Trophoblast cell (in vitro differentiated cells and primary cell): Measurements from ENCODE around the gene CCDC40.

Experiments used
- DNase-seq, 2 donors: peaks; one replicate each; pipeline ENCODE4 v3.0.0-alpha.2; 2016
- H2AFZ ChIP-seq: 2 replicates; pipeline ENCODE4 v1.6.1; 2013; ENCODE audit warnings: low read length, moderate library complexity, mild to moderate bottlenecking; ENCODE audit not compliant: insufficient read depth, poor library complexity
- H2AK5ac ChIP-seq: 2 replicates; pipeline ENCODE4 v1.6.1; 2013; ENCODE audit warnings: mild to moderate bottlenecking, low read length
- H2BK120ac ChIP-seq: 2 replicates; pipeline ENCODE4 v1.6.1; 2013; ENCODE audit warnings: low read length, mild to moderate bottlenecking, moderate library complexity; ENCODE audit not compliant: insufficient read depth, poor library complexity
- H2BK12ac ChIP-seq: 2 replicates; pipeline ENCODE4 v1.6.1; 2013; ENCODE audit warnings: mild to moderate bottlenecking, low read length, moderate library complexity
- H2BK5ac ChIP-seq: 2 replicates; pipeline ENCODE4 v1.6.1; 2013; ENCODE audit warnings: low read length, low read depth, moderate library complexity, mild to moderate bottlenecking; ENCODE audit not compliant: poor library complexity
- H3K14ac ChIP-seq: 2 replicates; pipeline ENCODE4 v1.6.1; 2013; ENCODE audit warnings: mild to moderate bottlenecking, low read length
- H3K18ac ChIP-seq: 2 replicates; pipeline ENCODE4 v1.6.1; 2013; ENCODE audit warnings: mild to moderate bottlenecking, low read length
- H3K23ac ChIP-seq: 2 replicates; pipeline ENCODE4 v1.6.1; 2013; ENCODE audit warnings: low read length
- H3K27ac ChIP-seq: 2 replicates; pipeline ENCODE4 v1.5.1; 2013; ENCODE audit warnings: low read depth, mild to moderate bottlenecking, inconsistent platforms, low read length, moderate library complexity
- H3K27me3 ChIP-seq: 2 replicates; pipeline ENCODE4 v1.6.1; 2013; ENCODE audit warnings: inconsistent platforms, mild to moderate bottlenecking, low read length, moderate library complexity; ENCODE audit not compliant: insufficient read depth
- H3K36me3 ChIP-seq, 2 experiments: 1 replicate in 1 of 2; 2 replicates in 1 of 2; pipeline ENCODE4 v1.6.1; 2013; ENCODE audit warnings: low read length in 2 of 2, mild to moderate bottlenecking in 2 of 2, moderate library complexity in 1 of 2; ENCODE audit not compliant: insufficient read depth in 2 of 2, control insufficient read depth in 1 of 2
- H3K4ac ChIP-seq: 2 replicates; pipeline ENCODE4 v1.6.1; 2013; ENCODE audit warnings: low read depth, mild to moderate bottlenecking, low read length, moderate library complexity
- H3K4me1 ChIP-seq, 2 experiments: 1 replicate in 1 of 2; 2 replicates in 1 of 2; pipeline ENCODE4 v1.6.1; 2013; ENCODE audit warnings: low read length in 2 of 2, mild to moderate bottlenecking in 2 of 2, moderate library complexity in 1 of 2; ENCODE audit not compliant: insufficient read depth in 2 of 2, control insufficient read depth in 1 of 2
- H3K4me2 ChIP-seq: 2 replicates; pipeline ENCODE4 v1.6.1; 2013; ENCODE audit warnings: inconsistent platforms, mild to moderate bottlenecking, low read length, moderate library complexity
- H3K4me3 ChIP-seq: 2 replicates; pipeline ENCODE4 v1.5.1; 2013; ENCODE audit warnings: mild to moderate bottlenecking, low read depth, low read length, inconsistent platforms
- H3K79me1 ChIP-seq: one replicate; pipeline ENCODE4 v1.6.1; 2013; ENCODE audit warnings: low read length
- H3K79me2 ChIP-seq: 2 replicates; pipeline ENCODE4 v1.6.1; 2013; ENCODE audit warnings: low read length, mild to moderate bottlenecking; ENCODE audit not compliant: control insufficient read depth, insufficient read depth, poor library complexity
- H3K9ac ChIP-seq: 2 replicates; pipeline ENCODE4 v1.6.1; 2013; ENCODE audit warnings: mild to moderate bottlenecking, low read length
- H3K9me3 ChIP-seq: 2 replicates; pipeline ENCODE4 v1.6.1; 2013; ENCODE audit warnings: low read depth, mild to moderate bottlenecking, control low read depth, inconsistent platforms, low read length; ENCODE audit not compliant: insufficient read depth
- H4K12ac ChIP-seq: 2 replicates; pipeline ENCODE4 v1.6.1; 2013; ENCODE audit warnings: low read depth, mild to moderate bottlenecking, low read length, moderate library complexity
- H4K8ac ChIP-seq: 2 replicates; pipeline ENCODE4 v1.6.1; 2013; ENCODE audit warnings: low read depth, mild to moderate bottlenecking, low read length, moderate library complexity
- H4K91ac ChIP-seq: one replicate; pipeline ENCODE4 v1.6.1; 2013; ENCODE audit warnings: low read depth, mild to moderate bottlenecking, low read length, moderate library complexity
- WGBS: extraction: QIAGEN DNeasy Blood & Tissue Kit; methylation state at CpG from one replicate; pipeline ENCODE4 v1.1.7; 2013; ENCODE audit warnings: missing lambda C conversion rate; ENCODE audit not compliant: insufficient read length, insufficient coverage; ENCODE audit errors: extremely low coverage; 5-methylcytosine and 5-hydroxymethylcytosine counted together

Gene CCDC40

DNA sequence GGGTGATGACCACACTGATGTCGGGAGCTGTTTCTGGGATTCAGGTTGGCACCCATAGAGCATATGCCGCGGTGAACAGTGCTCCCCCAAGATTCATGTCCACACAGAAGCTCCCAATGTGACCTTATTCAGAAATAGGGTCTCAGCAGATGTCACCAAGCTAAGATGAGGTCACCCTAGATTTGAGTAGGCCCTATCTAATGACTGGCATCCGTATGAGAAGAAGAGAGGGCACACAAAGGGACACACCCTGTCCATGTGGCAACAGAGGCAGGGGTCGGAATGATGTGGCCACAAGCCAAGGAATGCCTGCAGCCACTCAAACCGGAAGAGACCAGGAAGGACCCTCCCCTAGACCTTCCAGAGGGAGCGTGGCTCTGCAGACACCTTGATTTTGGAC, 36.3 kb upstream of the CCDC40 start:
- Histone ChIP-seq H3K79me1 (no peaks in the 10 kb centered on the region), H2AK5ac (no peak overlapping the region), H2BK12ac (no peak overlapping the region), H2BK120ac (no peak overlapping the region), H3K14ac (no peak overlapping the region), H3K23ac (no peak overlapping the region), H3K27me3 (no peaks in the 10 kb centered on the region), H3K36me3 (peaks cover 24 to 26% of the 10 kb centered on the region in 2 experiments), H3K4me2 (no peak overlapping the region), H3K18ac (no peak overlapping the region), H2BK5ac (no peak overlapping the region), H4K12ac (no peak overlapping the region), H3K4ac (no peak overlapping the region), H3K79me2 (no peaks in the 10 kb centered on the region), H3K4me3 (no peak overlapping the region), H3K9ac (no peak overlapping the region), H4K8ac (no peak overlapping the region), H4K91ac (no peak overlapping the region), H3K4me1 (no peaks in the 10 kb centered on the region), H2AFZ (no peak overlapping the region), H3K27ac (no peak overlapping the region), H3K9me3 (peaks cover 6% of the 10 kb centered on the region)
- WGBS: no CpG with 5 or more reads among the region's 7 CpGs
- no peak for DNase-seq

DNA sequence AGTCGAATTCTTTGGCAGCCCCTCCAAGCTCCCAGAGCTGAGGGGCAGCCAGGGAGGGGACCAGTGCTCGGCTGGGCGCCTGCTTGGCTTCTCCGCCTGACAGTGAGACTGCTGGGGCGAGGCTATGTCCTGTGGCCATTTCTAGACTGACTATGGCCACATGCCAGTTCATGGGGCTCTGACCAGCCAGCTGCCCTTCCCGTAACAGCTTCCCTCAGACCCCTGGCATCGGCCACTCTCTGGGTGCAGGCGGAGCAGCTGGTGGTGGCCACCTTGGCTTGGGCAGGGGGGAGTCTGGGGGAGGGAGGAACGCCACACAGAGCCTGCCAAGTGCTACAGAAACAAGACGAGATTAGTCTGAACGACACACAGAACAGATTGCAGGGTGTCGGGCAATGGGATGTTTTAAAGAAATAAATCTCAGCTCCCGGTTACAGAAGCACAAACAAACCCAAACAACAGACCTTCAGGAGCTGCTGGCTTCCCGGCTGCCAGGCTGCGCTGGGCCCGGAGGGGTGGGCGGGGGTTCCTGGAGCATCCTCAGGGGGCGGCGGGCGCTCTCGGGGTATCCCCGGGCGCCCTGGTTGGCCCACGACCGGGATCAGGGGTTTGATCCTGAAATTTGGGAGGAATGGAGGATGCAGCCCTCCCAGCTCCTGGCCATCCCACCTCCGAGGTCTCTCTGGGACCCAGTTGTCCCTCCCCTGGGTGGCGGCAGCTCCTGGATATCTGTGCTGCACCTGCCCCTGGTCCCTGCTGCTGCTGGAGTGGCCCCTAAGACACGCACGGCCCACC, 35.3 kb upstream of the CCDC40 start:
- Histone ChIP-seq H3K79me2 (no peaks in the 10 kb centered on the region), H3K9me3 (peaks cover 6% of the 10 kb centered on the region), H2BK5ac (no peak overlapping the region), H3K9ac (no peak overlapping the region), H3K36me3 (peaks cover 28 to 29% of the 10 kb centered on the region in 2 experiments), H3K4me2 (no peak overlapping the region), H3K23ac (no peak overlapping the region), H3K4me1 (no peaks in the 10 kb centered on the region), H3K27ac (no peak overlapping the region), H3K14ac (no peak overlapping the region), H4K91ac (no peak overlapping the region), H2BK120ac (no peak overlapping the region), H2AK5ac (no peak overlapping the region), H2BK12ac (no peak overlapping the region), H4K8ac (no peak overlapping the region), H3K79me1 (no peaks in the 10 kb centered on the region), H3K18ac (no peak overlapping the region), H3K4me3 (no peak overlapping the region), H2AFZ (no peak overlapping the region), H3K27me3 (no peaks in the 10 kb centered on the region), H4K12ac (no peak overlapping the region), H3K4ac (no peak overlapping the region)
- DNase-seq: no peak
- WGBS: no CpG with 5 or more reads among the region's 29 CpGs

DNA sequence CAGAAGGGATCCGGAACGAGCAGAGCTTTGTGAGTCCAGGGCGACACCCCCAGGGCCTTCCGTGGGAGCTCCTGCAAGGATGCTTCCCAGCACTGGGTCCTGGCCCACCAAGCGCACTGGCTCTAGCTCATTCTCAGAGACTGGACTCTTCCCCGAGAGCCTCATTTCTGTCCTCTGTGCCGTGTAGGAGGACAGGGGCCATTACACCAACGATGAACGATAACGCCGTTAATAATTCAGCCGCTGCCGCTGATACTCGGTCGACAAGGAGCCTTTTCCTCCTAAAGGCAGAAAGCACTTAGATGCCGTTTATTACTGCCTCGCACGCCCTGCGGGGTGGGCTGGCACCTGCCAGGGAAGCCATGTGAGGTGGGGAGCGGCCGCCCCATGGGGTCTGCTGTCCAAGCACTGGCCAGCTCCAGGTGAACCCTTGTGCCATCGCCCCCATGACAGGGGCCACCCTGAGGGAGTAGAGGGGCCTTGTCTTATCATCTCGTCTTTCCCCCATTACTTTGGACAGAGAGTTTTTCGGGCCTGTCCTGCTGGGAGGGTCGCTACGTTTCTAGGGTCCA, 34.3 kb upstream of the CCDC40 start:
- no peaks in the 10 kb centered on the region for H3K79me1 ChIP-seq
- H3K4me2 ChIP-seq: no peak overlapping the region
- peaks cover 29 to 31% of the 10 kb centered on the region in 2 experiments for H3K36me3 ChIP-seq
- no peak overlapping the region for H2BK12ac ChIP-seq
- no peak overlapping the region for H3K18ac ChIP-seq
- WGBS: no CpG with 5 or more reads among the region's 26 CpGs
- no peak overlapping the region for H2AFZ ChIP-seq
- no peaks in the 10 kb centered on the region for H3K4me1 ChIP-seq
- H3K4me3 ChIP-seq: no peak overlapping the region
- no peaks in the 10 kb centered on the region for H3K79me2 ChIP-seq
- no peak overlapping the region for H3K23ac ChIP-seq
- H2AK5ac ChIP-seq: no peak overlapping the region
- H2BK5ac ChIP-seq: no peak overlapping the region
- H3K27ac ChIP-seq: no peak overlapping the region
- no peak for DNase-seq
- H3K27me3 ChIP-seq: no peaks in the 10 kb centered on the region
- H4K91ac ChIP-seq: no peak overlapping the region
- no peak overlapping the region for H2BK120ac ChIP-seq
- peaks cover 6% of the 10 kb centered on the region for H3K9me3 ChIP-seq
- H4K8ac ChIP-seq: no peak overlapping the region
- H4K12ac ChIP-seq: no peak overlapping the region
- no peak overlapping the region for H3K4ac ChIP-seq
- H3K9ac ChIP-seq: no peak overlapping the region
- no peak overlapping the region for H3K14ac ChIP-seq

DNA sequence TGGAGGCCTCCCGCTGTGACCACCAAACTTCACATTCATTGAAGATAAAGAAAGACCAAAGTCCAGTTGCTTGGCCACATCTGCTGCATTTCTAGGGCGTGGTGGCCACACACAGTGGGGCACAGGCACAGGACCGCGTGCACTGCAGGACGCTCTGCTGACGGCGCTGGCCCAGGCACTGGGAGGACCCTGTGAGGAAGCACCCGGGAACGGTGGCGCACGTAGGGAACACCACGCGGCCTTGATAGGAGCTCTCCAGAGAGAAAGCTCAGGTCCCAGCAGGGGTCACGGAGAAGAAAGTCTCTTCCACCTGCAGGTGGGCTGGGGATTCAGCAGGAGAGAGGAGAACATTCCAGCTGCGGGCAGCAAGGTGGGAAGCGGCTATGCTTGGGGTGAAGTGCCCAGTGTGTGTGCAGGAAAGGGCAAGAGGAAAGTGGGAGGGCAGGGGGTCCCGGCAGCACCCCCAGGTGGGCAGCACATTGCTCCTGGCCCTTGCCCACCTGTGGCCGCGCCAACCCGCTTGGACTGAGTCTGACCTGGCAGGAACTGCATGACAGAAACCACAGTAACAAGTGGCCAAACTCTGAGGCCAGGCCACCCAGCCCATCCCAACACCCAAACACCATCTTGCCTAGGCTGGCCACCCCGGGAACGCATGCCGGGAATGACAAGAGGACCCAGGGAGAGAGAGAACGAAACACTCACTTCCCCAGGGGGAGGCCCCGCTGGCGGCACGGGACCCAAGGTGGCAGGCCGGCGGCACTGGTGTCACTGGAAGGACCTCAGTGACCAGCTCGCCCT, 33.6 kb upstream of the CCDC40 start:
- H3K14ac ChIP-seq: no peak overlapping the region
- no peak overlapping the region for H3K9ac ChIP-seq

More for the DNA sequence above, 33.6 kb upstream of the CCDC40 start:
- H3K9me3 ChIP-seq: peaks cover 6% of the 10 kb centered on the region
- no peaks in the 10 kb centered on the region for H3K79me1 ChIP-seq
- whole genome bisulfite sequencing: no CpG with 5 or more reads among the region's 30 CpGs
- H3K4ac ChIP-seq: no peak overlapping the region
- H3K18ac ChIP-seq: no peak overlapping the region
- no peaks in the 10 kb centered on the region for H3K4me1 ChIP-seq
- H4K12ac ChIP-seq: no peak overlapping the region
- no peak overlapping the region for H4K8ac ChIP-seq
- no peak overlapping the region for H3K27ac ChIP-seq
- no peak overlapping the region for H3K23ac ChIP-seq
- H3K4me2 ChIP-seq: no peak overlapping the region
- no peak overlapping the region for H3K4me3 ChIP-seq
- H4K91ac ChIP-seq: no peak overlapping the region
- no peaks in the 10 kb centered on the region for H3K27me3 ChIP-seq
- H2AK5ac ChIP-seq: no peak overlapping the region
- peaks cover 29 to 37% of the 10 kb centered on the region in 2 experiments for H3K36me3 ChIP-seq
- H2BK120ac ChIP-seq: no peak overlapping the region
- no peak for DNase-seq
- H2AFZ ChIP-seq: no peak overlapping the region
- no peaks in the 10 kb centered on the region for H3K79me2 ChIP-seq
- H2BK5ac ChIP-seq: no peak overlapping the region
- H2BK12ac ChIP-seq: no peak overlapping the region
